ENCODE results near the gene RUFY4.

GRCh38 chr2:218137514-218137913 lies 68.5 kb downstream of the RUFY4 start:
- TF ChIP-seq EP300 (IDR thresholded peaks at IDR 0.05; ENCODE audit: borderline replicate concordance) (no peak), CREB1 (IDR thresholded peaks at IDR 0.05; ENCODE audit: low read depth) (no peak)
- TF ChIP-seq, protein P1, sequence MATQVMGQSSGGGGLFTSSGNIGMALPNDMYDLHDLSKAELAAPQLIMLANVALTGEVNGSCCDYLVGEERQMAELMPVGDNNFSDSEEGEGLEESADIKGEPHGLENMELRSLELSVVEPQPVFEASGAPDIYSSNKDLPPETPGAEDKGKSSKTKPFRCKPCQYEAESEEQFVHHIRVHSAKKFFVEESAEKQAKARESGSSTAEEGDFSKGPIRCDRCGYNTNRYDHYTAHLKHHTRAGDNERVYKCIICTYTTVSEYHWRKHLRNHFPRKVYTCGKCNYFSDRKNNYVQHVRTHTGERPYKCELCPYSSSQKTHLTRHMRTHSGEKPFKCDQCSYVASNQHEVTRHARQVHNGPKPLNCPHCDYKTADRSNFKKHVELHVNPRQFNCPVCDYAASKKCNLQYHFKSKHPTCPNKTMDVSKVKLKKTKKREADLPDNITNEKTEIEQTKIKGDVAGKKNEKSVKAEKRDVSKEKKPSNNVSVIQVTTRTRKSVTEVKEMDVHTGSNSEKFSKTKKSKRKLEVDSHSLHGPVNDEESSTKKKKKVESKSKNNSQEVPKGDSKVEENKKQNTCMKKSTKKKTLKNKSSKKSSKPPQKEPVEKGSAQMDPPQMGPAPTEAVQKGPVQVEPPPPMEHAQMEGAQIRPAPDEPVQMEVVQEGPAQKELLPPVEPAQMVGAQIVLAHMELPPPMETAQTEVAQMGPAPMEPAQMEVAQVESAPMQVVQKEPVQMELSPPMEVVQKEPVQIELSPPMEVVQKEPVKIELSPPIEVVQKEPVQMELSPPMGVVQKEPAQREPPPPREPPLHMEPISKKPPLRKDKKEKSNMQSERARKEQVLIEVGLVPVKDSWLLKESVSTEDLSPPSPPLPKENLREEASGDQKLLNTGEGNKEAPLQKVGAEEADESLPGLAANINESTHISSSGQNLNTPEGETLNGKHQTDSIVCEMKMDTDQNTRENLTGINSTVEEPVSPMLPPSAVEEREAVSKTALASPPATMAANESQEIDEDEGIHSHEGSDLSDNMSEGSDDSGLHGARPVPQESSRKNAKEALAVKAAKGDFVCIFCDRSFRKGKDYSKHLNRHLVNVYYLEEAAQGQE (IDR thresholded peaks at IDR 0.05; ENCODE audit: low read depth), result no peak

All from Ishikawa (cell line).